ENCODE data around the gene CENATAC. TPM values are rescaled to one million over a fixed set of nuclear protein-coding genes. Genes with fewer than 3 reads are reported as not detected.
"Not testable (repeated sequence)": the region's sequence is repeated elsewhere in the genome, so short reads cannot be mapped to it uniquely, and the experiment has no call there.

Gene CENATAC
- total RNA-seq, result 34.2 TPM

- DNase-seq (ENCODE audit: low read depth in 2 of 3, low spot score in 2 of 3), result peak; percentile 85 to 89 (median 87)
Measured at GRCh38 chr11:118997627-118998387, at the start of gene CENATAC. TSS of gene CENATAC (plus strand) at chr11:118998138. CDS start at chr11:118998198, 60 bp downstream.

- no peak for DNase-seq (ENCODE audit: low read depth in 2 of 3, low spot score in 2 of 3)
Measured at GRCh38 chr11:118953265-118953664, 44.7 kb upstream of the CENATAC start.

GRCh38 chr11:118953976-118954375 lies 44.0 kb upstream of the CENATAC start:
- not testable (repeated sequence) for DNase-seq (ENCODE audit: low read depth in 2 of 3, low spot score in 2 of 3)

- DNase-seq (ENCODE audit: low read depth in 2 of 3, low spot score in 2 of 3), result peak; percentile 78 to 85 (median 78)
Measured at GRCh38 chr11:118956094-118956846, 41.7 kb upstream of the CENATAC start, which contains the start of gene UPK2. TSS of gene UPK2 (plus strand) at chr11:118956298. CDS start at chr11:118956351, 53 bp downstream.

GRCh38 chr11:118956847-118957469 lies 41.0 kb upstream of the CENATAC start:
- no peak for DNase-seq (ENCODE audit: low read depth in 2 of 3, low spot score in 2 of 3)

- no peak for DNase-seq (ENCODE audit: low read depth in 2 of 3, low spot score in 2 of 3)
Measured at GRCh38 chr11:118957549-118957948, 40.4 kb upstream of the CENATAC start.

GRCh38 chr11:118957968-118958367 lies 40.0 kb upstream of the CENATAC start:
- no peak for DNase-seq (ENCODE audit: low read depth in 2 of 3, low spot score in 2 of 3)

GRCh38 chr11:118958577-118958976 lies 39.4 kb upstream of the CENATAC start:
- DNase-seq (ENCODE audit: low read depth in 2 of 3, low spot score in 2 of 3), result no peak

GRCh38 chr11:118961189-118961588 lies 36.7 kb upstream of the CENATAC start:
- no peak for DNase-seq (ENCODE audit: low read depth in 2 of 3, low spot score in 2 of 3)

- no peak for DNase-seq (ENCODE audit: low read depth in 2 of 3, low spot score in 2 of 3)
Measured at GRCh38 chr11:118961591-118961990, 36.3 kb upstream of the CENATAC start.

GRCh38 chr11:118969508-118969907 lies 28.4 kb upstream of the CENATAC start:
- DNase-seq (ENCODE audit: low read depth in 2 of 3, low spot score in 2 of 3), result not testable (repeated sequence)

- no peak for DNase-seq (ENCODE audit: low read depth in 2 of 3, low spot score in 2 of 3)
Measured at GRCh38 chr11:118971646-118972045, 26.3 kb upstream of the CENATAC start, which contains the start of gene FOXR1. TSS of gene FOXR1 (plus strand) at chr11:118971761. CDS start at chr11:118971932, 171 bp downstream.

- DNase-seq (ENCODE audit: low read depth in 2 of 3, low spot score in 2 of 3), result no peak
Measured at GRCh38 chr11:118973985-118974384, 24.0 kb upstream of the CENATAC start.

- no peak for DNase-seq (ENCODE audit: low read depth in 2 of 3, low spot score in 2 of 3)
Measured at GRCh38 chr11:118975771-118976709, 21.9 kb upstream of the CENATAC start.

- peak in 2 of 3 donors; percentile 36 to 60 for DNase-seq (ENCODE audit: low read depth in 2 of 3, low spot score in 2 of 3)
Measured at GRCh38 chr11:118979434-118979833, 18.5 kb upstream of the CENATAC start.

- no peak for DNase-seq (ENCODE audit: low read depth in 2 of 3, low spot score in 2 of 3)
Measured at GRCh38 chr11:118980191-118980881, 17.6 kb upstream of the CENATAC start.

- not testable (repeated sequence) for DNase-seq (ENCODE audit: low read depth in 2 of 3, low spot score in 2 of 3)
Measured at GRCh38 chr11:118984337-118984736, 13.6 kb upstream of the CENATAC start.

- DNase-seq (ENCODE audit: low read depth in 2 of 3, low spot score in 2 of 3), result no peak
Measured at GRCh38 chr11:118984825-118985224, 13.1 kb upstream of the CENATAC start.

GRCh38 chr11:118988280-118988679 lies 9.7 kb upstream of the CENATAC start:
- DNase-seq (ENCODE audit: low read depth in 2 of 3, low spot score in 2 of 3), result no peak

Measured in hematopoietic multipotent progenitor cell (in vitro differentiated cells).